OCI-LY7 (cell line): Measurements from ENCODE around the gene HDAC9. TPM values are rescaled to one million over a fixed set of nuclear protein-coding genes. Genes with fewer than 3 reads are reported as not detected.

Source experiments
- BruUV-seq: library from RNA; stranded (reverse); fragments of 400-500 nt; replicated peaks from 2 replicates; lab custom pipeline; 2021; lab: Mats Ljungman, UMichigan
- CTCF ChIA-PET: fragments of 300-600 bp; sonication (Branson Sonifier 250); formaldehyde crosslinking; loops from one replicate; lab custom pipeline; 2022; ENCODE audit warnings: antibody characterized with exemption; ENCODE audit not compliant: unreplicated experiment; lab: Charles Lee
- POLR2A ChIA-PET: fragments of 300-600 bp; sonication (Branson Sonifier 250); formaldehyde crosslinking; loops from one replicate; lab custom pipeline; 2022; ENCODE audit warnings: antibody characterized with exemption; lab: Charles Lee
- DNase-seq: peaks from one replicate; pipeline ENCODE4 v3.0.0-alpha.2; 2015; ENCODE audit warnings: low spot score
- H2AFZ ChIP-seq: fragments of 200-600 bp; sonication (generic), shearing (Covaris generic); 2 replicates; pipeline ENCODE4 v1.6.1; 2014; ENCODE audit warnings: mild to moderate bottlenecking, antibody characterized with exemption, low read length, moderate library complexity
- H3K27ac ChIP-seq: fragments of 200-600 bp; sonication (generic); 2 replicates; pipeline ENCODE4 v1.5.1; 2014; ENCODE audit warnings: mixed run types, low read depth, mild to moderate bottlenecking, moderate library complexity, low read length, inconsistent platforms; ENCODE audit not compliant: poor library complexity, severe bottlenecking
- H3K36me3 ChIP-seq: fragments of 200-600 bp; sonication (generic); 2 replicates; pipeline ENCODE4 v1.6.1; 2014; ENCODE audit warnings: mild to moderate bottlenecking, antibody characterized with exemption, low read length, moderate library complexity, mixed read lengths; ENCODE audit not compliant: insufficient read depth
- H3K4me1 ChIP-seq: fragments of 200-600 bp; sonication (generic); 2 replicates; pipeline ENCODE4 v1.5.1; 2014; ENCODE audit warnings: mild to moderate bottlenecking, low read length; ENCODE audit not compliant: insufficient read depth, poor library complexity, severe bottlenecking
- H3K4me2 ChIP-seq: fragments of 200-600 bp; sonication (generic); 2 replicates; pipeline ENCODE4 v1.6.1; 2014; ENCODE audit warnings: mild to moderate bottlenecking, low read length
- H3K4me3 ChIP-seq: fragments of 200-600 bp; sonication (generic); 2 replicates; pipeline ENCODE4 v1.5.1; 2014; ENCODE audit warnings: mild to moderate bottlenecking, low read depth, low read length; ENCODE audit not compliant: poor library complexity, severe bottlenecking
- H3K79me2 ChIP-seq: fragments of 200-600 bp; sonication (generic); 2 replicates; pipeline ENCODE4 v1.6.1; 2016; ENCODE audit warnings: low read depth, mild to moderate bottlenecking, low read length, moderate library complexity, mixed read lengths; ENCODE audit not compliant: insufficient read depth
- H3K9me2 ChIP-seq: fragments of 200-600 bp; sonication (generic); 2 replicates; pipeline ENCODE4 v1.6.1; 2016; ENCODE audit warnings: mild to moderate bottlenecking, low read length, mixed read lengths; ENCODE audit not compliant: insufficient read depth
- H3K9me3 ChIP-seq: fragments of 200-600 bp; sonication (generic); 2 replicates; pipeline ENCODE4 v1.6.1; 2014; ENCODE audit warnings: mild to moderate bottlenecking, mixed run types, low read length, mixed read lengths
- H4K20me1 ChIP-seq: fragments of 200-600 bp; sonication (generic); 2 replicates; pipeline ENCODE4 v1.6.1; 2014; ENCODE audit warnings: mild to moderate bottlenecking, antibody characterized with exemption, low read length, moderate library complexity, mixed read lengths; ENCODE audit not compliant: insufficient read depth
- EZH2phosphoT487 ChIP-seq: fragments of 200-600 bp; sonication (generic); IDR thresholded peaks from 2 replicates; pipeline ENCODE4 v1.6.1; 2018; ENCODE audit warnings: low read depth, borderline replicate concordance, mild to moderate bottlenecking, mixed run types, antibody characterized with exemption, low read length, moderate library complexity, mixed read lengths
- intact Hi-C: fragments of 100-400 bp; cut with micrococcal nuclease; formaldehyde crosslinking; loops from one replicate; pipeline ENCODE4 v1.10.0; 2022; ENCODE audit not compliant: unreplicated experiment
- total RNA-seq, 2 experiments: library from RNA; depleted of rRNA in 1 of 2; stranded (reverse); fragments of >200 nt in 1 of 2; shearing (Covaris generic) in 1 of 2; gene quantifications; 2 replicates each; pipeline ENCODE4 v1.2.3, GENCODE V29; 2014 to 2022
- TF ChIP-seq, protein P1 (sequence below): fragments of 200-600 bp; sonication (generic); conservative IDR thresholded peaks from 2 replicates; pipeline ENCODE4 v1.5.1; 2014; ENCODE audit warnings: mild to moderate bottlenecking, antibody characterized with exemption, low read length, moderate library complexity, mixed read lengths

The HDAC9 gene
- total RNA-seq, 2 experiments from 2014 or later = 58.8 to 91.7 TPM

DNA sequence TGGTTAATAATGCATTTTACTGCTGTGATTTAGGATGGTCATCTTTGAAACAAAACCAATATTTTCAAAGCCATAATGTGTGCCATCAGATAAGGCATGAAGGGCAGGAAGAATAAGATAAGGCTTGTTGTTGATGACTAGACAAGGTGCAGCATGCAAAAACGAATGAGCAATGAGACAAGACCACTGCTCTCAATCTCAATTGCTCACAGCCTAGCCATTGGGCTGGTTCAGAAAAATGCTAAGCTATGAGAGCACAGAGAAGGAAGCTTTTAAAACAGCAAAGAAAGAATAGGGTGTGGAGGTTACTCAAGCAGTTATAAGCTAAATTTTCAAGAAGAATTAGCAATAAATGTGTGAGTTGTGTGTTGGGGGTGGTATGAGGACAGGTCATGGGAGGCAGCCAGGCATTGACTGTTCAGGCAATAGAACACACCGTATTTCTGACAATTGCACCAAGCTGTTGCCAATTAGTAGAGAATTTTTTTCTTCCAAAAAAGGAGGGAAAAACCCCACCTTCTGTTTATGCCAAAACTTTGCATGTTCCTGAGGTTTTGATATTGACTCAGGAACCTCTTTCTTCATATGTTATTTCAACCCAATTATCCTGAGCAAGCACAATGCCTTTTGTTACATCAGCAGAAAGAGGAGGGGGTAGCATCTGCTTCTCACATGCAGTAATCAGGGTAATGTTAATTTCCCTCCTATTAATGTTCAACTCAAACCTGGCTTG is 276.5 kb downstream of the HDAC9 start:
- Histone ChIP-seq H3K27ac (no peak overlapping the region), H3K9me3 (no peaks in the 10 kb centered on the region), H4K20me1 (no peaks in the 10 kb centered on the region), H3K4me3 (no peak overlapping the region), H3K9me2 (no peaks in the 10 kb centered on the region), H3K4me1 (no peaks in the 10 kb centered on the region), H3K36me3 (no peaks in the 10 kb centered on the region), H3K4me2 (no peak overlapping the region), H3K79me2 (no peaks in the 10 kb centered on the region), H2AFZ (no peak overlapping the region)
- no peak for DNase-seq
- TF ChIP-seq, protein P1, sequence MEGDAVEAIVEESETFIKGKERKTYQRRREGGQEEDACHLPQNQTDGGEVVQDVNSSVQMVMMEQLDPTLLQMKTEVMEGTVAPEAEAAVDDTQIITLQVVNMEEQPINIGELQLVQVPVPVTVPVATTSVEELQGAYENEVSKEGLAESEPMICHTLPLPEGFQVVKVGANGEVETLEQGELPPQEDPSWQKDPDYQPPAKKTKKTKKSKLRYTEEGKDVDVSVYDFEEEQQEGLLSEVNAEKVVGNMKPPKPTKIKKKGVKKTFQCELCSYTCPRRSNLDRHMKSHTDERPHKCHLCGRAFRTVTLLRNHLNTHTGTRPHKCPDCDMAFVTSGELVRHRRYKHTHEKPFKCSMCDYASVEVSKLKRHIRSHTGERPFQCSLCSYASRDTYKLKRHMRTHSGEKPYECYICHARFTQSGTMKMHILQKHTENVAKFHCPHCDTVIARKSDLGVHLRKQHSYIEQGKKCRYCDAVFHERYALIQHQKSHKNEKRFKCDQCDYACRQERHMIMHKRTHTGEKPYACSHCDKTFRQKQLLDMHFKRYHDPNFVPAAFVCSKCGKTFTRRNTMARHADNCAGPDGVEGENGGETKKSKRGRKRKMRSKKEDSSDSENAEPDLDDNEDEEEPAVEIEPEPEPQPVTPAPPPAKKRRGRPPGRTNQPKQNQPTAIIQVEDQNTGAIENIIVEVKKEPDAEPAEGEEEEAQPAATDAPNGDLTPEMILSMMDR = no peak
- no peak for TF ChIP-seq EZH2phosphoT487
- BruUV-seq = no TSS peak
- ChIA-PET CTCF (no interaction called here), POLR2A (interaction anchor here (0.6 kb wide), 2 partner anchors 66 to 1728 kb away, joined by 3 read pairs; no protein-coding TSS in a partner anchor)
- intact Hi-C loops = no loop called here

DNA sequence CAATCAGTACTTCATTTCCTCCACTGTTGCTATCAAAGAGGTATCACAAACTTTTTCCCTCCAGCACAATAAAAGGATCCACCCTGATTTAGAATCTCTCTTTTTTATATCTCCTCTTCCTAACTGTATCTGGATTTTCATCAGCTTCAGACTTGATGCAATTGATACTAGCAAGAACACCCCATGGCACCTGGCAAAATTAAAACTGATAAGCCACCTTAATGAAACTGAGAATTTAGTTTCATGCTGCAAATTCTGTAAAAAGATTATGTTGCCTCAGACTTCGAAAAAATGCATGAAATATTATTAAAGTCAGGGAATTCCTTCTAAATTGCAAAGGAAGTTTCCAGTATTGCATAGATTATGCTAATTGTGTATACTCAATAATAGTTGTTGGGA is 277.0 kb downstream of the HDAC9 start:
- H3K4me2 ChIP-seq = no peak overlapping the region
- no peaks in the 10 kb centered on the region for H3K79me2 ChIP-seq
- H3K9me2 ChIP-seq = no peaks in the 10 kb centered on the region
- H3K4me3 ChIP-seq = no peak overlapping the region
- TF ChIP-seq, protein P1 = no peak
- TF ChIP-seq EZH2phosphoT487 = no peak
- ChIA-PET POLR2A (no interaction called here), CTCF (no interaction called here)
- DNase-seq = no peak
- no peak overlapping the region for H3K27ac ChIP-seq
- H3K36me3 ChIP-seq = no peaks in the 10 kb centered on the region
- BruUV-seq = no TSS peak
- no peaks in the 10 kb centered on the region for H3K9me3 ChIP-seq
- no peak overlapping the region for H2AFZ ChIP-seq
- no peaks in the 10 kb centered on the region for H4K20me1 ChIP-seq
- H3K4me1 ChIP-seq = no peaks in the 10 kb centered on the region
- intact Hi-C loops = no loop called here

DNA sequence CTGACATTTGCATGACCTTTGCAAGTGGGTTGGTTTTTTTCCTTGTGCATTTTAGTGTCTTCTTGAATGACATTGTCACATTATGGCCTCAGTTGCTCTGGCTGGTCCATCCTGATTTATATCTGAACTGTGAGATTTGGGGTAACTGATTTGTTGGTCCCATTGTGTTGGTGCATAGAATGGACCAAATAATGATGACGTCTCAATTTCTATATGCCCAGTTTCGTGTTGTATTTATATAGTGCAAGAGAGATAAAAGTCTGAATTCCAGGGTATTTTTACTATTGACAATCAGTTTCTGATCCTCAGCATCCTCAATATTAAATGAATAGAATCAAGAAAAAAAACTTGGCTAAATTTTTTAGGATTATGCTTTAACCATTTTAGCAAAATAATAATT is 281.8 kb downstream of the HDAC9 start:
- no TSS peak for BruUV-seq
- intact Hi-C loops = no loop called here
- Histone ChIP-seq H3K9me2 (no peaks in the 10 kb centered on the region), H3K4me2 (no peak overlapping the region), H3K36me3 (no peaks in the 10 kb centered on the region), H3K79me2 (no peaks in the 10 kb centered on the region), H3K4me1 (no peaks in the 10 kb centered on the region), H4K20me1 (no peaks in the 10 kb centered on the region), H3K4me3 (no peak overlapping the region), H2AFZ (no peak overlapping the region), H3K9me3 (no peaks in the 10 kb centered on the region), H3K27ac (no peak overlapping the region)
- no peak for DNase-seq
- ChIA-PET CTCF (no interaction called here), POLR2A (interaction anchor here (0.5 to 0.7 kb wide), 2 partner anchors 62 to 1550 kb away, joined by 4 read pairs; no protein-coding TSS in a partner anchor)
- TF ChIP-seq, protein P1 = no peak
- no peak for TF ChIP-seq EZH2phosphoT487
